Keratinocyte (primary cell): Measurements from ENCODE around the gene KIF20A.

ENCODE experiments used
- CTCF ChIP-seq, 3 experiments: IDR thresholded peaks in 1 of 3; conservative IDR thresholded peaks in 1 of 3; optimal IDR thresholded peaks in 1 of 3; 2 replicates in 2 of 3; 3 replicates in 1 of 3; pipeline versions ENCODE3 to v1.5.1; 2011; ENCODE audit warnings: low read length in 3 of 3, mild to moderate bottlenecking in 3 of 3, moderate library complexity in 2 of 3, control low read depth in 1 of 3, inconsistent platforms in 1 of 3; ENCODE audit not compliant: insufficient read depth in 2 of 3; ENCODE audit errors: extremely low read depth in 1 of 3
- EZH2 ChIP-seq: IDR thresholded peaks from one replicate; pipeline ENCODE4 v1.6.1; 2012; ENCODE audit warnings: inconsistent platforms, mild to moderate bottlenecking, low read length, moderate library complexity

- no peak for TF ChIP-seq CTCF (optimal IDR thresholded peaks at IDR 0.05 in 1 of 3, IDR thresholded peaks at IDR 0.05 in 1 of 3, conservative IDR thresholded peaks at IDR 0.05 in 1 of 3; ENCODE audit: extremely low read depth in 1 of 3, insufficient read depth in 2 of 3, low read length in 3 of 3)
- TF ChIP-seq EZH2: no peak
Observed at GRCh38 chr5:138234651-138235050, 55.7 kb downstream of the KIF20A start.
